HL-60/S4 (cell line): Measurements from ENCODE around the gene TMEM255B.
"Not testable (repeated sequence)": the region's sequence is repeated elsewhere in the genome, so short reads cannot be mapped to it uniquely, and the experiment has no call there.

ENCODE experiments used
- in situ Hi-C: fragments of 300-500 bp; cut with MboI; formaldehyde crosslinking; loops from 2 replicates; pipeline ENCODE4 v1.14.3; 2022; ENCODE audit warnings: low sequenced_read_pairs

TMEM255B gene

DNA sequence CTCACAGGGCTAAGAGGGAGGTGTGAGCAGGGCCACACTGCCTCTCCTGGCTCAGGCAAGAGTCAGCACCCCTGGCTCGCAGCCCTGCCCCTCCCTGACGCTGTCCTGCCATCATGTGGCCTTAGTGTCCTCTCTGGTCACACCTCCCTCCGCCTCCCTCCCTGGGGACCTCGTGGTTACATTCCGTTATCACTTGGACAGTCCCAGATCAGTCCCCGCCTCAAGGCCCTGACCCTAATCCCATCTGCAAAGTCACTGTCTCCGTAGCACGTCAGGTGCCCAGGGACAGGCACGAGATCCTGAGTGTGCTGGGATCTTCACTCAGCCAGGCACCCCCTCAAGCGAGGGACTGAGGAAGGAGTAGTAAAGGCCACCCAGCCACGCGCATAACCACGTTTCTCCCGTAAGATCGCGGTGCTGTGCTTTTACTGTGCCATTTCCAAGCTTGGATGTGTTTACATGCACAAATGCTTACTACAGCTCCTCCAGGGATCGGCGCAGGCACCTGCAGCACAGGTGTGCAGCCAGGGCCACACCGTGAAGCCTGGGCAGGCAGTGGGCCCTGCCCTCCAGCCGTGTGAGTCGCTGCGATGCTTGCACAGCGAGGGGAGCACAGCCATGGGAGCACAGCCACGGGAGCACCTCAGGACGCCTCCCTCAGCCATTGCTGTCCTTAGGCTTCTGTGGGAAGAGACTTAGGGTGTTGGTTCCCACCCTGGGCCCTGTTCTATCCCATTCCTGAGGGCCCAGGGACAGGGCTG lies 10.7 kb upstream of the TMEM255B start:
- in situ Hi-C loops = no loop called here

DNA sequence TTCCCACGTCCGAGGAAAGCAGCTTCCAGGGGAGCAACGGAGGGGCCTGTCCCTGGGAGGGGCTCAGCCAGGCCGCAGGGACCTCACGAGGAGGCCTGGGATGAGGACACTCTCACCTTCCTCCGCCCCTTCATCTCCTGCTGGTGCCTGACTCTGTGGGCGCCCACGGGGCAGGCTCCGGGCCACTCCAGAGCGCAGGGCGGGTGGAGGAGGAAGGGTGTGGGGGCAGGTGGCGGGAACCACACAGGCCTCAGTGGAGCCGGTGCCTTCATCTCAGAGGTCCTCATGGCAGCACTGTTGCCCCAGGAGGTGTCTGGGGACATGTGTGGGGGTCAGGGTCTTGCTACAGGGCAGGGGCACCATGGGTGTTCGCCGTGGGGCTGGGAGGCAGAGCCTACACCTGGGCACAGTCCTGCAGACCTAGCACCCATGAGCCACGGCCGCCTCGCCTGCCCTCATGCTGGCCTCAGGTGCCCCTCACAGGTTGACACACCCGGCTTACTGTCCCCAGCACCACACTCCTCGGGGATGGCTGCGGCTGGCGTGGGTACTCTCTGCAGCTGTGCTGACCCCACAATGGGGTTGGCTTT lies 10.1 kb upstream of the TMEM255B start:
- in situ Hi-C loops = no loop called here

DNA sequence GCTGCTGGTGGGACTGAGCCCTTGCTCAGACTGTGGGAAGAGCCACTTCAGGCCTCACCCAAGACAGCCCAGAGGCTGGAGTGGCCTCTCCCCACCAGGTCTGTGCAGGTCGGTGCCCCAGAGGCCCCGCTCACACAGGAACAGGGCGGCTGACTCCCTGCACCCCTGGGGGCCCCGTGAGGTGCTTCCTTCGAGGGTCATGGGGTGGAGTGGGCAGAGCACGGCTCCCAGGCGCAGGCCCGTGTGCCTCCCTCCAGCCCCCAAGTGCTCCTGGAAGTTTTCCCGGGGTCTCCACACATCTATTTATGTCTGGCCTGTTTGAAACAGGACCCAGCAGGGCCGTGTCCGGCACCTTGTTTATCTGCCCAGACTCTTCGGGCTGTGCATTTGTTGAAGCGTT lies 9.5 kb upstream of the TMEM255B start:
- in situ Hi-C loops = no loop called here

DNA sequence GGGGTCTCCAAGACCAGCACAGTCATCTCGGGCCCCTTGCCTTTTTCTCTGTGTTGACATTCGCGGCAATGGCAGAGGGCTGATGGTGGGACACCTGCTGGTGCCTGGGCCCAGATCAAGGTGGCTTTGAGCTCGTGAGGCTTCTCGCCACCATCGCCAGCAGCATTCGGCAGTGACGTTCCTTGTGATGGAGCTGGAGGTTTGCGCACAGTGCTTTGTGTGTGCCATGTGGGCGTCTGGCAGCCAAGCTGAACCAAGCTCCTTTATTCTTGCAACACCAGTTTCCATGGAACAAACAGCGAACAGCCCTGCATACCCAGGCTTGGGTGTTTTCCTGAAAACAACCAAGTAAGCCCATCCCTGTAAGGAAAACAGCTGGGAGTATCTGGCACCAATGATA lies 9.1 kb upstream of the TMEM255B start:
- in situ Hi-C loops = no loop called here

DNA sequence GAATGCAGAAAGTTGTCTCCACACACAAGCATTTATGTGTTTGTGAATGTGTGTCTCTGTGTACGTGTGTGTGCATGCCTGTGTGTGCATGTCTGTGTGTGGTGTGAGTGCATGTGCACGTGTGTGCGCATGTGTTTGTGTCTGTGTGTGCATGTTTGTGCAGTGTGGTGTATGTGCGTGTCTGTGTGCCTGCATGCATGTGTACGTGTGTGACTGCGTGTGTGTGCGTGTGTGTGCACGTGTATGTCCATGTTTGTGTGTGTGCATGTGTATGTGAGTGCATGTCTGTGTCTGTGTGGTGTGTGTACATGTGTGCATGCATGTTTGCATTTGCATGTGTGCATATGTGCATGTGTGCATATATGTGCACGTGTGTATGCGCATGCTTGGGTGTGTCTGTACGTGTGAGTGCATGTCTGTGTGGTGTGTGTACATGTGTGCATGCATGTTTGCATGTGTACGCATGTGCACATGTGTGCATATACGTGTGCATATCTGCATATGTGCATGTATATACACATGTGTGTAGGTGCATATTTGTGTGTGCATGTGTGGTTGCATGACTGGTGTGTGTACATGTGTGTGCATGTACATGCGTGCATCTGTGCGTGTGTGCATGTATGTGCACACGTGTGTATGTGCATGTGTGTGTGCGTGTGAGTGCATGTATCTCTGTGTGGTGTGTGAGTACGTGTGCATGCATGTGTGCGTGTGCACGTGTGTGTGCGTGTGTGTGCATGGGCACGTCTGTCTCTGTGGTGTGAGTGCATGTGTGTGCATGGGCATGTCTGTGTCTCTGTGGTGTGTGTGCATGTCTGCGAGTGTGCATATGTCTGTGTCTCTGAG lies 8.2 kb upstream of the TMEM255B start:
- in situ Hi-C loops = no loop called here

DNA sequence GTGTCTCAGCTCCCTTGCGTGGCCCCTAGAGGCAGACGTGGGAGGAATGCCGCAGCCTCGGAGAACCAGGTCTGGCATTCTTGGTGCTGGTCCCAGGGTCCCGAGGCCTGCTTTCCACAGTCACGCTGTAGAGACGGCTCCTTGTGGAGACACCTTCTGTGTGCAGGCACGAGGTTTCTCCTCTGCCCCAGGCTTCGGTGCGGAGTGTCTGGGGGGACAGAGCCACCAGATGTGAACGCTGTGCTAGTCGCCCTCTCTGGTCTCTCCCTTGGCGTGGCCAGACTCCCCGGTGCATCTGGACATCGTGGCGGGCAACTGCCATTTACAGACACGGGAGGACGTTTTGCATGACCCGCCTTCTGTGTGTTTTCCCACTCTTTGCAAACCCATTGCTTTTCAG lies 7.5 kb upstream of the TMEM255B start:
- in situ Hi-C loops = no loop called here

DNA sequence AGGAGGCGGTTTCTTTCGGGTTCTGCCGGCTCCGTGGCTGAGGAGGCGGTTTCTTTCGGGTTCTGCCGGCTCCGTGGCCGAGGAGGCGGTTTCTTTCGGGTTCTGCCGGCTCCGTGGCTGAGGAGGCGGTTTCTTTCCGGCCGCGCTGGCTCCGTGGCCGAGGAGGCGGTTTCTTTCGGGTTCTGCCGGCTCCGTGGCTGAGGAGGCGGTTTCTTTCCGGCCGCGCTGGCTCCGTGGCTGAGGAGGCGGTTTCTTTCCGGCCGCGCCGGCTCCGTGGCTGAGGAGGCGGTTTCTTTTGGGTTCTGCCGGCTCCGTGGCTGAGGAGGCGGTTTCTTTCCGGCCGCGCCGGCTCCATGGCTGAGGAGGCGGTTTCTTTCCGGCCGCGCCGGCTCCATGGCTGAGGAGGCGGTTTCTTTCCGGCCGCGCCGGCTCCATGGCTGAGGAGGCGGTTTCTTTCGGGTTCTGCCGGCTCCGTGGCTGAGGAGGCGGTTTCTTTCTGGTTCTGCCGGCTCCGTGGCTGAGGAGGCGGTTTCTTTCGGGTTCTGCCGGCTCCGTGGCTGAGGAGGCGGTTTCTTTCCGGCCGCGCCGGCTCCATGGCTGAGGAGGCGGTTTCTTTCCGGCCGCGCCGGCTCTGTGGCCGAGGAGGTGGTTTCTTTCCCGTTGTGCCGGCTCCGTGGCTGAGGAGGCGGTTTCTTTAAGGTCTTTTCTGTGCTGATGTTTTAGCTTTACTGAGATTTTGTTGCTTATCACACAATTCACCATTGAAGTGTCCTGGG lies 6.6 kb upstream of the TMEM255B start:
- in situ Hi-C loops = not testable (repeated sequence)

DNA sequence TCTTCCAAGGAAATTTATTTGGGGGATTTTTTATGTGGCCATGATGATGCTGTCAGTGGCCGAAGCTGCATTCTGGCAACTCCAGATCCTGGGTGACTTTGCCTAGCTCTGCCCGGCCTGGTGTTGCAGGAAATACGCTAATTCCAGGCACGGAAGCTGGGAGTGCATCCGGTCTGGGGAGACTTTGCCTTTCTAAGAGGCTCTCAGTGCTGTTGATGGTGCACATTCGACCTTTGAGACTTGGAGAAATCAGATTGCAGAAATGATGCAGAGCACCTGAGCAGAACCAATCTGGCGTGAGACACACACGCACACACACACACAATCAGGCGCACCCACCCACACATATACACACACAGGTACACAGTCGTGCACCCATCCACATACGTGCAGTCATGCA lies 5.9 kb upstream of the TMEM255B start:
- in situ Hi-C loops = no loop called here

DNA sequence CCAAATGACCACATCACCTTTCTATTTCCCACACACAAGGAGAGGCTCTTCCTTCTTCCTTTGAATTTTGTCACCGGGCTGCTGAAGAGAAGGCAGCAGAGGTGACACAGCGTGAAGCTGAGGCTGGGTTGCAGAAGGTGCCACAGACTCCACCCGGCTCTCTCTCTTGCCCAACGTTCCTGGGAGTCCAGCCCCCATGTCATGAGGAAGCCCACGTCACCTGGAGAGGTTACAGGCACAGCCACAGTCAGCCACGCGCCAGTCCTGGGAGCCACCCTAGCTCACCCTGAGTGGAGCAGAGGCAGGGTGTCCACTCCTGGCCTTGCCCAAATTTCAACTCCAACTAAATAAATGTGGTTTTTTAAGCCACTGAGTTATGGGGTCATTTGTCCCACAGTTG lies 4.8 kb upstream of the TMEM255B start:
- in situ Hi-C loops = no loop called here

DNA sequence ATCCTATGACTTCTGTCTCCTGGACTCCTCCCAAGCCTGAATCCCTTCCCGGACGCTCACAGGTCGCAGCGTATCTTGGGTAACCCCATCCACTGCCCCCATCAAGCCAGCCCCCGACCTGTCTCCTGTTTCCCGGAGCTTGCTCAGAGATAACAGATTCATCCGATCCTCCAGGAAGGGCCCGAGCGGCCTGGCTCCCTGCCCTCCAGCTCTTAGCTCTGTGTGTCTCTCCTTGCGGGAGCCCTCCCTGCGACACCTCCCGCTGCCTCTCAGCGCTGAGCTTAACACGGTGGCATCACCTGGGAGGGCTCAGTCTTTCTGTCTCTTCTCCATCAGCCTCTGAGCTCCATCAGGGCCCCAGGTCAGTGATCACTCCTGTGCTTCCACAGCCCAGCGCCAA lies 4.3 kb upstream of the TMEM255B start:
- in situ Hi-C loops = no loop called here

DNA sequence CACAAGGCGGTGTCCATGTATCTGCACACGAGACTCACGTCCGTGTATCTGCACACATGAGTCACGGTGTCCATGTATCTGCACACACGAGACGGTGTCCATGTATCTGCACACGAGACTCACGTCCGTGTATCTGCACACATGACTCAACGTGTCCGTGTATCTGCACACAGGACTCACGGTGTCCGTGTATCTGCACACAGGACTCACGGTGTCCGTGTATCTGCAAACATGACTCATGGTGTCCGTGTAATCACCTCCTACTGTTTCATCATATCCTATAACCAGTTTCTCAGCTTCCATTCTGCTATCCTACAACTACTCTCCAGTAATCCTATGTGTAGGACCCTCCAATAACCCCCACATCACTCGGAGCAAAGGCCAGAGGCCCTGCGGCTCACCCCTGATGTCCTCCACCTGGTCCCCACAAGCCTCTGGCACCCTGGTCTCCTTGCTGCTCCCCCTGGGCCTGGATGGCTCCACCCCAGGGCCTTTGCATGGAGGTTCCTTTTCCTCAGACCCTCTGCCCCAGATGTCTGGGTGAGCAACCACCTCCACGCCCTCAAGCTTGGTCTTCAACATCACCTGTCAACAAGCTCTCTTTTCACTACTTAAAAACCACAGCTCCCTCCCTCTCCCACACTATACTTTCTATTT lies 2.5 kb upstream of the TMEM255B start:
- in situ Hi-C loops = no loop called here

DNA sequence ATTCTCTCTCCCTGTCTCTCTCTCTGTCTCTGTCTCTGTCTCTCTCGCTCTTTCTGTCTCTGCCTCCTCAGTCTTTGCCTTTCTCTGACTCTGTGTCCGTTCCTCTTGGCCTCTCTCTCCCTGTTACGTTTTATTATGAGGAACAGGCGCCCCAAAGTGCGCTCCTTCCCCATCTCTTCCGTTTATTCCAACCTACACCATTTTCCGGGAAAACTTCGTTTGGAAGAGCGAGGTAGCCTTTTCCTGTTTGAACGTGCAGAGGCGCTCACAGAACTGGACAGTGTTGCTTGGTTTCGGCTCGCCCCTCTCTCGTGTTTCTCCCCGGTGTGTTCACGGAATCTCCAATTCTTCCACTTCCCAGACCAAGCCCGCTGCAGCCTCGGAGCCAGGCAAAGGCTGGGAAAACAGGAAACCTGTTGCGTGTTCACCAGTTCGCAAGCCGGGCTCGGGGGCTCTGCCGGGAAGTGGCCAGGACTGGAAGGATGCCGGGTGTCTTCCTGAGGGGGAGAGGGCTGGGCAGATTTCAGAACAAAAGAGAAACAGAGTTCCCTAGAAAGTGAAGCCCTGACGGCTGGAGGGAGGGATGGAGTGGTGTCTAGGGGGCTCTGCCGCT lies 605 bp downstream of the TMEM255B start:
- in situ Hi-C loops = no loop called here

DNA sequence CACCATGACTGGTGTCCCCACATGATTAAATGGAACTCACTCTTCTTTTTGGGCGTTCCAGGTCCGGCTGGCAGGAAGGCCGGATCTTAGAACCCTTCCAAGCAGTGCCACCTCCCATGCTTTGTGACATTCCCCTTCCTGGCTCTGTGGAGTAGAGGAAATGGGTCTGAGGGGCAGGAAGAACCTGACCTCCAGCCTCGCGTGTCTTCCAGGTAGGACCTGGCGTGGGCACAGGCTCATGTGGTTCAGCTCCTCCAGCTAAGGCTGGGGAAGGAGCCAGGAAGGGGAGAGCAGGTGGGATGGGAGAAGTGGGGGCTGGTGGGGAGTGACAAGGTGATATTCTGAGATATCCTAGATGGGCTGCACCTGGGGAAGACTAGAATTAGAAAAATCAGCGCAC lies 2.1 kb downstream of the TMEM255B start:
- in situ Hi-C loops = no loop called here

DNA sequence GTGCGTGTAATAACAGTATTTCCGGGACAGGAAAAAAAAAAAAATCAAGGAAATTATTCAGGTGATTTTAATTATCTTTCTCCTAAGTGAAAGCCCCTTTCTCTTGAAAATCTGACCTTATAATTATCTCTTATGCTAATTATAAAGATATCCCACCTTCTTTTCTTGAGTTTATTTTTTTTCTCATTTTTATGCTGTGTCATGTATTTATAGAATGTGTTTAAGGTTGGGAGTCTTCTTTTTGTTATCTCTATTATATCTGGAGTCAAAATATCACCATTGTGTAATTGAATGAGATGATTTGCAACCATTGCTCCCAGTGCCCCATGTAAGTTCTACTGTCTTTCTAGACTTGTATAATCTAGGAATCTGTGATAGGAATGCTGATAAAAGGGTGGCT lies 3.0 kb downstream of the TMEM255B start:
- in situ Hi-C loops = no loop called here

DNA sequence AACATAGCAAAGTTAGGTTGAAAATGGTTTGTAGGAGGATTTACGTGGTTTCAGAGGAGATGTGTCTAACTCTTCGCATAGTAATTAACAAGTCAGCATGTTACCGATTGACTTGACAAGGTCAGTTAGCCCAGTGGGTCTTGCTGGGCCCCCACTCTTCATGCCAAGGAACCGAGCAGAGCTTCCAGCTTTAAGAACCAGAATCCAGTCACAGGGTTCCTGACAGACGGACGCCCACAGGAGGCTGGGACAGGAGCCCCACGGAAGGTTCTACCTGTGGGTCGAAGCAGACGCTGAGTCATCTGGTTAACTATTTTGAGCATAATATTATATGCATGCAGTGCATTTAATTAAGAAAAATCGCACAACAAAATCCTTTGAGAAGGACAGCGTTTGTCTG lies 3.5 kb downstream of the TMEM255B start:
- in situ Hi-C loops = no loop called here

DNA sequence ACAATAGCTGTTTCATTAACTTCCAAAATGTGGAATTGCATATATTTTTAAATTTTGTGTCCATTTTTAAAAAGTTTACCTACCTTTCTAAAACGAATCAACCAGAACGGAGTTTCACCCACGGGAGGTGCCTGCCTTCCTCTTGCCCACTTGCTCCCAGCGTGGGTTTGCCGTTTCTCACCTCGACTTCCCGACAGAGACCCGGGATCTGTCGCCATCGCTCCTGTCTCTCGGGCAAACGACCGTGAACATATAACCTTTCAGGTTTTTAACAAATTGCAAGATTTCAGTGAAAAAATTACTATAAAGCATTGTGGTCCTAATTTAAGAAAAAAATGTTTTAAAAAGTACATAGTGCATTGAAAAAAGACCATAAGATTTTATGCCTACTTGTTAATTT lies 4.2 kb downstream of the TMEM255B start:
- in situ Hi-C loops = no loop called here

DNA sequence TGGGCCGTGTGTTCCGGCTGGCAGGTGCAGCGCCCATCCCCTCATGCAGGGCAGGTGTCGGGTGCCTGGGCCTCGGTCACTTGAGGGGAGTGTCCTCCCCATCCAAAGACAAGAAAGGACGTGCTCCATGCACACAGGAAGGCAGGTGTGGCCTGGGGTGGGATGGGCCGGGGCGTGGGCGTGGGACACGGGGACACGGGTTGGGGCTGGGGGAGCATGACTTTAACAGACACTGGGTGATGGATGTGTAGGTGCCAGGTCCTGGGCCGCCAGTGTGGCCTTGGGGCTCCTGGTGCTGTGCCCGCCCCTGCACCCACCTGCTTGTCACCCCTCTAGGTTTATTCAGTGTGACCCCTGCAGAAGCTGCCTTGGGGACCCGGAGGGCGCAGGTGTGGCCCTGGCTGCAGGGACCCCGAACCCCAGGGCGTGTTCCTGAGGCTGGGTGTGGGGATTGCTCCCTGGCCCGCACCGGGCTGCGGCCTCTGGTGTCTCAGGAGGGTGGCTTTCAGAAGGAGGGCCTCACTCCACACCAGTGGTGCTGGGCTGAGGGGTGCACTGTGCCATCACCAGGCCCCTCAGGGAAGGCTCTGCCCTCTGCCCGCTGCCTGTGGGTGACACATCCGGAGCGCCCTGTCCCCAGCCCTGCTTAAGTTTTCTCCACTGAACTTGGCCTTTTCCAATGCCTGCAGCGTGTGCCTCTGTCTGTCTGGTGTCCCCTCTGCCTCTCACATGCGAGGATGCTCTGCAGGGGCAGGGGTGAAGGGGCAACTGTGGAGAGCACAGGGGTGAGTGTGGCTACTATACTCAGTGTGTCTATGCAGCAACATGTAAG lies 5.2 kb downstream of the TMEM255B start:
- in situ Hi-C loops = no loop called here

DNA sequence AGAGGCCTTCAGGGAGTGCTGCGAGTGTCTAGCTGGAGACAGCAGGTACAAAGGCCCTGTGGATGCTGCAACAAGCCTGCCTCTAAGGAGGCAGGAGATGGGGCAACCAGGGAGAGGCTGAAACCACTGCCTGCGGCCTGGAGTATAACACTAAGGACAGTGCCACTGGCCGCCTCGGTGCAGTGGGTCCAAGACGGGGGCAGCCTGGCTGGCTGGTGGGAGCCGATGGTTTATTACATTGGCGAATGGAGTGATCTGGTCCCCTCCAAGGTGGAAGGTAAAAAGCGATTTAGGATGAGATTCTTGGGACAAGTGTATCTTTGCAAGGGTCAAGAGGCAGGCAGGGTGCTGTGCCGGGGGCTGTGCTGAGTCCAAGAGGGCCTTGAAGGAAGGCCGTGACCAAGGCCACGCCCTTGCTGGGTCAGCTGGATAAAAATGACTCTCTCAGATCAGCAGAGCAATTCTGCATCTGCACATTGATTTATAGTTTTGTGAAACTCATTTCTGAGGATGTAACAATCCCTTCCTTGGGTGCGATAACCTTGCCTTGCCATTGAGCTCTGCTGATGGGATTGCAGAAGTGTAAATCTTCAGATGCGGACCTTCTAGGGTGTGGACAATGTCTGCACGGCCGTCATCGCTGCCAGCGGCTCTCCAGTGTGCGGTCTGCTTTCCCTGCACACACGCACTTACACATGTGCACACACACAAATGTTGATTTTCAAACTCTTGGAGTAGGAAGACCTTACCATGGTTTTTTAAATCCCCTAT lies 6.0 kb downstream of the TMEM255B start:
- in situ Hi-C loops = no loop called here

DNA sequence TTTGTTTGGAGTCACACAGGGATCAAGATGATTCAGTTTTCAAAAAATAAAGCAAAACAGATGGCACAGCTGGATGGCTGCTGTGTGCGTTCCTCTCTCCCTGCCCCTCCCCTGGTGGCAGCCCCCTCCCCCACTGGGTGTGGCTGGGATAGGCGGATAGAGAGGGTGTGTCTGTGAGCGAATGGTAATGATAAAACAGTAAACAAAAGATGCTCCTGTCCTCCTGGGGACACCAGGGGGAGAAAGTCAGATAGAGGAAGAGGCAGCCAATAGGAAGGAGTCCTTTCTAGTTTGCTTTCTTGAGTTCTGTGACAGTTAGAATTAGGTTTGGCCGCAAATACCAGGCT lies 6.5 kb downstream of the TMEM255B start:
- in situ Hi-C loops = no loop called here
